ENCODE measurements around the gene PUS7. TPM values are rescaled to one million over a fixed set of nuclear protein-coding genes. Genes with fewer than 3 reads are reported as not detected.
"Not testable (repeated sequence)": the region's sequence is repeated elsewhere in the genome, so short reads cannot be mapped to it uniquely, and the experiment has no call there.

Gene PUS7
- total RNA-seq, 1 experiment from 2014 or later: 39.0 TPM

- TF ChIP-seq RAD21 (IDR thresholded peaks at IDR 0.05; ENCODE audit: low read depth) (no peak), EZH2 (IDR thresholded peaks at IDR 0.05) (no peak), ZFX (IDR thresholded peaks at IDR 0.05) (no peak)
Measured at GRCh38 chr7:105519353-105519752, 2.7 kb downstream of the PUS7 start (continued).

- H3K4me3 ChIP-seq (replicated peaks in 1 of 2; ENCODE audit: low read depth in 1 of 2, low read length in 2 of 2); H3K4me1 ChIP-seq (ENCODE audit: control insufficient read depth in 1 of 2, insufficient read depth in 2 of 2, low read length in 2 of 2); H3K9me3 ChIP-seq (ENCODE audit: control insufficient read depth in 1 of 2, insufficient read depth in 1 of 2, low read depth in 1 of 2, low read length in 2 of 2); H3K27me3 ChIP-seq (ENCODE audit: insufficient read depth, low read length); POLR2A ChIA-PET; BruUV-seq (replicated peaks); RAD21 ChIA-PET (ENCODE audit: low non-redundant PET in 1 of 2, low total read pairs in 2 of 2, uncharacterized antibody in 2 of 2, unreplicated experiment in 2 of 2); H3K9ac ChIP-seq (ENCODE audit: low read length); ATAC-seq; intact Hi-C loops (cut with micrococcal nuclease); H3K4me2 ChIP-seq (ENCODE audit: low read length); H2AFZ ChIP-seq (ENCODE audit: low read depth, low read length, poor library complexity, severe bottlenecking); DNase-seq (ENCODE audit: low read depth, low spot score); H3K9me2 ChIP-seq (ENCODE audit: insufficient read depth); CTCF ChIA-PET; H3K27ac ChIP-seq (ENCODE audit: low read depth, low read length): not testable (repeated sequence)
- Histone ChIP-seq H3K79me2 (ENCODE audit: insufficient read depth, low read length) (peaks cover 92% of the 10 kb centered on the region), H3K36me3 (ENCODE audit: control insufficient read depth in 1 of 2, insufficient read depth in 2 of 2, low read length in 2 of 2) (peaks cover 5 to 11% of the 10 kb centered on the region in 2 experiments; a peak in 2 of 4 replicates), H4K20me1 (ENCODE audit: insufficient read depth) (peaks cover 18% of the 10 kb centered on the region; the same call in 1 of the 2 replicates)
Measured at GRCh38 chr7:105515610-105516009, 6.5 kb downstream of the PUS7 start.

- ATAC-seq (no peak), DNase-seq (ENCODE audit: low read depth, low spot score) (no peak)
- Histone ChIP-seq H4K20me1 (ENCODE audit: insufficient read depth) (peaks cover 14% of the 10 kb centered on the region; the same call in 1 of the 2 replicates), H3K79me2 (ENCODE audit: insufficient read depth, low read length) (peaks cover 91% of the 10 kb centered on the region), H3K4me2 (ENCODE audit: low read length) (no peak overlapping the region), H3K9me2 (ENCODE audit: insufficient read depth) (no peaks in the 10 kb centered on the region), H2AFZ (ENCODE audit: low read depth, low read length, poor library complexity, severe bottlenecking) (no peak overlapping the region), H3K4me3 (replicated peaks in 1 of 2; ENCODE audit: low read depth in 1 of 2, low read length in 2 of 2) (no peak overlapping the region), H3K27me3 (ENCODE audit: insufficient read depth, low read length) (no peaks in the 10 kb centered on the region), H3K9ac (ENCODE audit: low read length) (no peak overlapping the region), H3K4me1 (ENCODE audit: control insufficient read depth in 1 of 2, insufficient read depth in 2 of 2, low read length in 2 of 2) (peaks cover 3 to 6% of the 10 kb centered on the region in 2 experiments; a peak in 1 of 4 replicates), H3K36me3 (ENCODE audit: control insufficient read depth in 1 of 2, insufficient read depth in 2 of 2, low read length in 2 of 2) (peaks cover 6 to 10% of the 10 kb centered on the region in 2 experiments; a peak in 2 of 4 replicates), H3K9me3 (ENCODE audit: control insufficient read depth in 1 of 2, insufficient read depth in 1 of 2, low read depth in 1 of 2, low read length in 2 of 2) (no peaks in the 10 kb centered on the region), H3K27ac (ENCODE audit: low read depth, low read length) (no peak overlapping the region)
- BruUV-seq (replicated peaks): no TSS peak
- TF ChIP-seq ATF3 (IDR thresholded peaks at IDR 0.05) (no peak), TCF7L2 (IDR thresholded peaks at IDR 0.05; ENCODE audit: borderline replicate concordance, extremely low read depth, insufficient read depth, insufficient read length) (no peak), CEBPB (IDR thresholded peaks at IDR 0.05; ENCODE audit: low read depth) (no peak), POLR2A (IDR thresholded peaks at IDR 0.05; ENCODE audit: borderline replicate concordance, extremely low read depth, insufficient read depth, insufficient read length) (no peak), FOSL1 (IDR thresholded peaks at IDR 0.05; ENCODE audit: low read depth) (no peak)
- POLR2A ChIA-PET: no interaction called here
- intact Hi-C loops (cut with micrococcal nuclease): no loop called here
- CTCF ChIA-PET: no interaction called here
- RAD21 ChIA-PET (ENCODE audit: low non-redundant PET in 1 of 2, low total read pairs in 2 of 2, uncharacterized antibody in 2 of 2, unreplicated experiment in 2 of 2): no interaction called here
Measured at GRCh38 chr7:105512926-105513526, 9.0 kb downstream of the PUS7 start.

All from HCT116 (cell line).